GM12892 (cell line): Measurements from ENCODE around the gene C1QTNF7.

Experiments used
- POLR2A ChIP-seq: IDR thresholded peaks from 2 replicates; pipeline ENCODE4 v1.6.1; 2011; ENCODE audit warnings: low read depth, low read length, control low read depth
- POLR2AphosphoS5 ChIP-seq: IDR thresholded peaks from 2 replicates; pipeline ENCODE4 v1.6.1; 2011; ENCODE audit warnings: low read depth, low read length, control low read depth

- TF ChIP-seq POLR2AphosphoS5, result no peak
- no peak for TF ChIP-seq POLR2A
These were observed 29.8 kb downstream of the C1QTNF7 start for GRCh38 chr4:15457406-15458201.
